ENCODE measurements around the gene NLRP5. TPM values are rescaled to one million over a fixed set of nuclear protein-coding genes. Genes with fewer than 3 reads are reported as not detected.

Gene NLRP5
- total and polyA plus RNA-seq, 2 of the 4 experiments (the other 2 are of a cell fraction), result not detected

- in situ Hi-C loops (cut with MboI; ENCODE audit: low sequenced_read_pairs), result loop anchor here (10.0 kb wide), 1 partner anchor 178 kb away; no protein-coding TSS in a partner anchor
Measured at GRCh38 chr19:56076498-56076897, 89.9 kb downstream of the NLRP5 start.

More at GRCh38 chr19:56076498-56076897, 89.9 kb downstream of the NLRP5 start:
- Histone ChIP-seq H4K20me1 (ENCODE audit: insufficient read depth, low read length) (no peaks in the 10 kb centered on the region), H3K27ac (ENCODE audit: insufficient read depth, low read length) (no peak overlapping the region), H3K4me3 (ENCODE audit: insufficient read depth, low read depth, low read length) (no peak overlapping the region), H3K4ac (ENCODE audit: low read depth, low read length) (no peak overlapping the region), H3K36me3 (ENCODE audit: control insufficient read depth, insufficient read depth, low read length) (no peaks in the 10 kb centered on the region), H3K9me3 (ENCODE audit: control insufficient read depth, insufficient read depth, low read length) (no peaks in the 10 kb centered on the region), H2BK120ac (ENCODE audit: low read depth, low read length) (no peak overlapping the region), H3K9ac (ENCODE audit: low read depth, low read length) (no peak overlapping the region), H3K4me2 (ENCODE audit: low read depth, low read length) (no peak overlapping the region), H4K5ac (ENCODE audit: low read depth, low read length) (no peak overlapping the region), H3K18ac (ENCODE audit: low read depth, low read length) (no peak overlapping the region), H3K14ac (replicated peaks; ENCODE audit: low read depth, low read length) (no peak overlapping the region), H3K9me1 (ENCODE audit: insufficient read depth, low read length) (no peaks in the 10 kb centered on the region), H3K23ac (ENCODE audit: low read depth, low read length) (no peak overlapping the region), H2AK5ac (ENCODE audit: low read depth, low read length) (no peak overlapping the region), H3K56ac (ENCODE audit: extremely low read depth, insufficient read depth, low read length) (no peak overlapping the region), H4K91ac (ENCODE audit: insufficient read depth, low read depth, low read length) (no peak overlapping the region), H3K4me1 (ENCODE audit: control insufficient read depth, insufficient read depth, low read length) (peaks cover 4% of the 10 kb centered on the region; the same call in 1 of the 2 replicates), H2BK20ac (ENCODE audit: low read depth, low read length) (no peak overlapping the region), H3K27me3 (ENCODE audit: control insufficient read depth, insufficient read depth, low read length) (no peaks in the 10 kb centered on the region), H2AFZ (replicated peaks; ENCODE audit: low read length, poor library complexity) (no peak overlapping the region), H4K8ac (ENCODE audit: low read depth in 2 of 2, low read length in 2 of 2) (no peak overlapping the region), H2BK15ac (ENCODE audit: low read depth, low read length) (no peak overlapping the region), H2BK5ac (ENCODE audit: low read depth, low read length, poor library complexity, severe bottlenecking) (no peak overlapping the region), H3K79me1 (ENCODE audit: low read depth in 1 of 2, low read length in 2 of 2) (no peaks in the 10 kb centered on the region), H2AK9ac (replicated peaks; ENCODE audit: low read depth, low read length, poor library complexity) (peak overlapping the region; percentile 11)
- DNase-seq (peak; percentile 50), ATAC-seq (ENCODE audit: low read depth) (peak; percentile 79)
- TF ChIP-seq SMC3 (IDR thresholded peaks at IDR 0.05; ENCODE audit: low read depth, low read length) (peak; percentile 76), RFX5 (IDR thresholded peaks at IDR 0.05; ENCODE audit: low read depth, low read length) (no peak), RAD21 (IDR thresholded peaks at IDR 0.05; ENCODE audit: low read length) (peak; percentile 84), CTCF (conservative IDR thresholded peaks at IDR 0.05; ENCODE audit: low read depth, low read length) (peak; percentile 88)
- intact Hi-C loops (cut with micrococcal nuclease), result loop anchor here (1.0 to 2.0 kb wide), 2 partner anchors 96 to 176 kb away; no protein-coding TSS in a partner anchor
- ChIA-PET POLR2A (ENCODE audit: unreplicated experiment) (no interaction called here), CTCF (interaction anchor here (0.9 to 1.8 kb wide), 9 partner anchors 10 to 258 kb away, joined by 3 to 18 read pairs (median 5); no protein-coding TSS in a partner anchor)
- no TSS peak for BruUV-seq (replicated peaks)
- no CpG with 5 or more reads among the region's 5 CpGs for WGBS, 2 experiments (ENCODE audit: extremely low coverage in 2 of 2, insufficient read length in 1 of 2)
- dilution Hi-C loops (cut with HindIII; ENCODE audit: low sequenced_read_pairs, unreplicated experiment), result no loop called here
